GM19351 (cell line): ENCODE results near the gene FOCAD.
A peak's percentile ranks its signal among the peaks of the same experiment; 100 is the strongest.

Source experiments
- ATAC-seq: cut with Tn5 transposase; IDR thresholded peaks from one replicate; pipeline ENCODE4 v1.9.1; 2021; ENCODE audit warnings: mild to moderate bottlenecking, moderate library complexity; ENCODE audit not compliant: unreplicated experiment

The FOCAD gene

DNA sequence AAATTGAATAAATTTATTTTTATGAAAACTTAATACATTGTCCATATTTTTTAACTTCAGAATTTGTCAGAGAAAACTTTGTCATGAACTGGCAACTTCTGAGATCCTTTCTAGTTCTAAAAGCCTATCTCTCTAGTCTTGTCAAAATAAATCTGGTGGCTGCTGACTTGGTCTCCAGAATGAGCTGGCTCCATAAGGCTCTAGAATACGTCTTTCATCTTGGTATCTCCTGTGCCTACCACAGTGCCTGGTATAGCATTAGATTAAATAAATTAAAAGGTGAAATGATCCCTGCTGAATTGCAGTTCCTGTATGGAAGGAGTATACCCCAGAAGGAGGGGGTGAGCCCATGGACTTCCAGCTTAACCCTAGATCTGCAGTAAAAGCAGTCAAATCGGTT lies 2.6 kb upstream of the FOCAD start:
- ATAC-seq: no peak

GRCh38 chr9:20683351-20684034 lies 566 bp upstream of the FOCAD start:
- ATAC-seq: peak; percentile 20

GRCh38 chr9:20684875-20685696 lies 1.0 kb downstream of the FOCAD start:
- no peak for ATAC-seq

DNA sequence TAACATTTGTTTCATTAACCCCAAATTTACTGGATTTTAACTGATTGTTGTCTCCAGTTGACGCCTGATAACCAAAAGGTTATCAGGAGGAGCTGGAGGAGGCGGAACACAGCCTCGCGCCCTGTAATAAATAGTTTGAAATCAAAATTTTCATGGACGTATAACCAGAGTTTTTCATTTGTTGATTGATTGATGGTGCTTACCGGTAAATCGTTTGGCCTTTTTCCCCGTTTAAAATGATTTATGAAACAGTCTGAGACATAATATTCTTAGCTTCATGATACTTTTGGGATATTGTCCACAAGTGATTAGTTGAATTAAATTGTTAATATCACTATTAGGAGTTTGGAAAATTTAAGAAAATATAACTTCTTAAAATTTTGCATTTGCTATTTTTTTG lies 1.7 kb downstream of the FOCAD start:
- ATAC-seq: no peak

DNA sequence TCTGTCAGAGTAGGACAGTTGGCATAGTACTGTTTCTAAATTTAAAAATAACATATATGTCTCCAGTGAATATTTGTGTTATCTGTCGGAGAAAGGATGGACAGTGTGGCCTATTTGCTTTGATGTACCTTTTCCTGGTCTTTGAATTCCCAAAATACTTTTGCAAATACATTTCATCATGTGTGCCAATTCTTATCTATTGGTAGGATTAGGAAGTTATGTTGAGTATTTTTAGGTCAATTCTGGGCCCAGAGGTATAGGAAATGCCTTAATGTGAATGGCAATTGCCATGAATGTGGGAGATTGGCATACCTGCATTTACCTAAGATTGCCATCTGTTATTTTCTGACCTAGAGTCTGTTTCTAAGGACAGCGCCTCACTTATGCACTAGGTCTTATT lies 5.8 kb downstream of the FOCAD start:
- no peak for ATAC-seq

GRCh38 chr9:20692554-20692953 lies 8.5 kb downstream of the FOCAD start:
- no peak for ATAC-seq

DNA sequence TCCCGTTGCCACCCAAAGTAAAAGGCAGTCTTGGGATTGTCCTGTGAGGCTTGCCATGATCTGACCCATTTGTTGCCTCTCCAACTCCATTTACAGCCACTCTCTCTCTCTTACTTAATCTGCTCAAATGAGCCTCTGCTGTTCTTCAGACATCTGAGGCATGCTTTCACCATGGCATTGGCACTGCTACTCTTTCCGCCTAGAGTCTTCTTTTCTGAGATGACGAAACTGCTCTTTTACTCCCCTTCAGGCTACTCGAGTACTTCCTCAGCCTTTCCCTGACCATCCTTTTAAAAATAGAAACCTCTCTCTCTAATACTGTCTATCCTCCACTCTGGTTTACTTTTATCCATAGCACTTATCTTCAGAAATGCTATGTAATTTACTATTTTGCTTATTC lies 9.0 kb downstream of the FOCAD start:
- no peak for ATAC-seq

DNA sequence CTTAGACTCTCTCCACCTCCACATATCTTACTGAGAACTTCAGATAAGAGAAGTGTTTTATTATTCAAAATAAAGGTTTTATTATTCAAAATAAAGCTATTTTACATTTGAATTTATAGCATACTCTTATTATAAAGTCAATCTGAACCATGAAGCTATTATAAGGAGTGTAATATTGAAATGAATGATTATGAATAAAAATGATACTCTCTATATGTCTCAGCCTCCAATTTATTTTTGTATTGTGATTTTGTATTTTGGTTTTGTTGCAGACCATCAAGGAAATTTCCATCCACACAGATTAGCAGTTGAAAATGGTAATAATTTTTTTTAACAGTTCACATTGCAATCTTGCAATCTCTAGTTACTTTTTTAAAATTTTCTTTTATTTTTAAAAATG lies 10.2 kb downstream of the FOCAD start:
- no peak for ATAC-seq

DNA sequence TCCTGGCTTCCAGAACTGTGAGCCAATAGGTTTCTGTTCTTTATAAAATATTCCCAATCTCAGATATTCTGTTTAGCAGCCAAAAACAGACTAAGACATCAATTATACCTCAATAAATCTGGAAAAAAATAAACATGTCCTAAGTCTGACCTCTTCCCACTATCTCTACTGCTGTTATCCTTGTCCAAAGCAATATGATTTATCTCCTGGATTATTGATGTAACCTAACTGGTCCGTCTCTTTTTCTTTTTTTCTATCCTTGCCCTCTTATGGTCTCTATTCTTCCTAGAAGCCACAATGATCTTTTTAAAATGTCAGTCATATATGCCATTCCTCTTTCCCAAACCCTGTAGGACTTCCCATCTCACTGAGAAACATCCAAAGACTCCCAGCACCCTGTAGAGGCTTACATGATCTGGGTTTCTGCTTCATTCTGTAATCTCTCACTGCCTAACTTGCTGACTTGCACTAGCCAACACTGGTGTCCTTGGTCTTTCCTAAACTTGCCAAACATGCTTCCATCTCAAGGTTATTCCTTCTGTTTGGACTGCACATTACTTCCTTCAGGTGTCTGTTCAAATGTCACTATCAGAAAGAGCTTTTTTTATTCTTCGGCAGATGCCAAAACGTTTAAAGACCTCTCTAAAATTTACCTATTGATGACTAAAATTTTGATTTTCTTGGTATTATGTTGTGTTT lies 13.1 kb downstream of the FOCAD start:
- ATAC-seq: no peak

- ATAC-seq: no peak
These were observed 14.7 kb downstream of the FOCAD start for GRCh38 chr9:20698782-20699181.

DNA sequence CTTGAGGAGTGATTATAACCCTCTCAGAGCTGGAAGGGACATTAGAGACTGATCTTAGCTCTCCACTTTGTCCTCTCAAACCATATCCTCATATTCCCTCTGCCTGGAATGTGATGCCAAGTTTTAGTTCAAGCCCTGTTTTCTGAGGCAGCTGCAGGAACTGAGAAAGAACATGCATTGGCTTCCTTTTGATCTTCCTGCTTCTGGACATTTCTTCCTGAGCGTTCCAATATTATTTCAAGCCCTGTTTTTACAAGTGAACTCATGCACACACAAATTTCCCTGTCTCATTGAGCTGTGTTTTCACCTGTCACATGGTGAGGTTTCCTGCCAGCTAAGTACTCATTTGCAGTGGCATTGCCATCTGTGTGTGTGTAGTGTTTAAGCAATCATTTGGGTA lies 17.0 kb downstream of the FOCAD start:
- ATAC-seq: no peak

- ATAC-seq: no peak
These were observed 18.5 kb downstream of the FOCAD start for GRCh38 chr9:20702570-20702969.

DNA sequence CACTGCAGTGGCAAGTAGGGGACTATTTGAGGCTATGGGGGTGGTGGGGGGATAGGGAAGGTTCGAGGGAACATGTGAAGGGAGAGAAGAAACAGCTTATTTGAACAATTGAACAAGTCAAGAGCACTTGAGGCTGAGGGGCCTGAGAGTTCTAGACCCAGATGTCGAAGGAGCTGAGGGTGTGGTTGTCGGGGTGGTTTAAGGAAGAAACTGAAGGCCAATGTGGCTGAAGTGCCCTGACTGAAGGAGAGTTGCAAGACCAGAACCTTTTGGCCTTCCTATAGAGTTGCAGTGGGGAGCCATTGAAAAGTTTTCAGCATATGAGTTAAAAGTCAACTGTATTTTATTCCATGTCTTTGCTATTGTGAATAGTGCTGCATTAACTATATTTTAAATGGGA lies 19.1 kb downstream of the FOCAD start:
- no peak for ATAC-seq

DNA sequence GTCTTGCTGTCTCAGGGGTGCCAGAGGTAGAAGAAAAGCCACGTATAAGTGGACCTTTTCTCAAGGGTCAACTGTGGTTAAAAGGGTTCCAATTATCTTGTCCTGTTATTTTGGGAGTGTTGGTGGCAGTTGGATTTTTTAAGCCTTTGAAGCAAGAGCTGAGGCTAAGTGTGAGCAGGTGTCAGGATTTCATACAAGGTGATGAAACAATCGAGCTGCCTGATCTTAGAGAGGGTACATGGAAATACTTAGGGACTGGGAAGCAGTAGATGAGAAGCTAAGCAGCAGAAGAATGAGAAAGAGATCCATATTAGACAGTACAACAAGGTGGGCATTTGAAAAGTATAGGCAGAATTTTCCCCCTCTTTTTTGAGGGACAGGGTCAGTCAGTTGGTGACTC lies 23.6 kb downstream of the FOCAD start:
- no peak for ATAC-seq

GRCh38 chr9:20713172-20713571 lies 29.1 kb downstream of the FOCAD start:
- ATAC-seq: no peak

DNA sequence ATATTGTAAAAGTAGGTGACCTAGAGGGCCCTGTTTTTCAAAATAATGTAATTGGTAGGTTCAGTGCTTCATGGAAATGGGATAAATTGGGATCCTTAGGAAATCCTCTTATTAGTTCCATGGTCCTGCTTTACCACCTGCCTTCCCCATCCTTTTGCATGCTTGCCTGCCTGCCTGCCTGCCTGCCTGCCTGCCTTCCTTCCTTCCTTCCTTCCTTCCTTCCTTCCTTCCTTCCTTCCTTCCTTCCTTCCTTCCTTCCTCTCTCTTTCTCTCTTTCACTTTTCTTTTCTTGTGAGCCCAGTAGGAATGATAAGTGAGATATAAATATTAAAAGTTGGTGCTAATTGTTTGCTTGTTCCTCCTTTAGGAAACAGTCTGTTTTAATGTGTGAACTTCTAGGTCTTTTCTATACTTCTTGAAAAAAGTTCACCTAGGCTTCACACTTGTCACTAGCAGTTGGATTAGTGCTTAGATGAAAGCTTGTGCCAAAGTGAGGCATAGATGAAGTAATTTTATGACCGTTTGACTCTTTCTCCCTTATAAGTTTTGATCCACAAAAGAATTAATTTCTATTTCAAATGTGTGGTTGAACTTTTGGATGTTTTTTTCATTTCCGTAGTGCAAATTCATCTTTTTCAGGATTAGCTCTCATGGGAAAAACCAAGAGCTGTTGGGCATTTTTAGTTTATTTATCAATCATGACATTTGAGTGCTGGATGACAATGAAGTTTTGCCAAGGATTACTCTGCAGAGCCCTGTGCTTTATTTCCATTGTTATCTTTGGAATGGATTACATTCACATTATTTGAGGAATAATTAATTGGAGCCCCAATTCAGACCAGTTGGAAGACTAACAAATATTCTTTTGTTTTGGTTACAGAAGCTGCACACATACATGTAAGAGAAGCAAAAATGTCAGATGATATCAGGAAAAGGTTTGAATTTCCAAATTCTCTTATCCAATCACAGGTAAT lies 30.7 kb downstream of the FOCAD start:
- ATAC-seq: no peak

DNA sequence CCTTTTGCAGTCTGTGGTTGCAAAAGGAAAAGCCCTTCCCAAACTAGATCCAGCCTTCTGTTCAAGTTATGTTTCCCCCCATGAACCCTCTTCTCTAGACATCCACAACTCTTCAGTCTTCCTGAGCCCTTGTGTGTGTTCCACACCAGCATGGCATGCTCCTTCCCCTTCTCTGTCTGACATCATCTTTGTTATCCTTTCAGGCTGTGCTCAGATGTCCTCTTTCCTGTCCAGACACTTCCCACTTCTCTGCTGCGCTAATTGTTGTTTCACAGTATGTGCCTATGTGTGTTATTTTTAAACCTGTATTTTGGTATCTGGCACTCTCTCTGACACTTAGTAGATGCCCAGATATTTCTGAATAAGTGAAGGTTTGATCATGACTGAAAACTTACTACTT lies 38.2 kb downstream of the FOCAD start:
- ATAC-seq: no peak

DNA sequence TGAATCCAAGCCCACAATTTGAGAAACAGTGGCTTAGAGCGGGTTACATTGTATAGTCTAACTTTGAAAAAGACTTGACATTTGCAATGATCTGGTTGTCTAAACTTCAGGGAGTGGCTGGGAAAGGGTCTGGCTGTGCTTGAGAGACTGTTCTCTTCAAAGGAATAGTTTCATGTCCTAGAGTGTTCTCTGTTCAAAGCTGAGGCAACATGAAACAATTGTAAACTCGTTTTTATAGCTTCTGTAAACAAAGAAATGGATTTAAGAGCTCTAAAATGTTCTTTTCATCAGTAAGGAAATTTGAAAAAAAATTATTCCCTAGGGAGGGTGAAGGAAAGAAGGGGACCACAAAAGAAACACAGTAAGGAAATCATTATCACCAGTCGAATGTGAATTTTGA lies 41.6 kb downstream of the FOCAD start:
- ATAC-seq: no peak

GRCh38 chr9:20726144-20726543 lies 42.1 kb downstream of the FOCAD start:
- ATAC-seq: no peak

GRCh38 chr9:20728493-20729220 lies 44.6 kb downstream of the FOCAD start:
- no peak for ATAC-seq
